Measurements from ENCODE around the gene SCLT1. TPM values are rescaled to one million over a fixed set of nuclear protein-coding genes. Genes with fewer than 3 reads are reported as not detected.

The SCLT1 gene
- polyA plus RNA-seq, 2 donors = 3.3 to 4.3 TPM

DNA sequence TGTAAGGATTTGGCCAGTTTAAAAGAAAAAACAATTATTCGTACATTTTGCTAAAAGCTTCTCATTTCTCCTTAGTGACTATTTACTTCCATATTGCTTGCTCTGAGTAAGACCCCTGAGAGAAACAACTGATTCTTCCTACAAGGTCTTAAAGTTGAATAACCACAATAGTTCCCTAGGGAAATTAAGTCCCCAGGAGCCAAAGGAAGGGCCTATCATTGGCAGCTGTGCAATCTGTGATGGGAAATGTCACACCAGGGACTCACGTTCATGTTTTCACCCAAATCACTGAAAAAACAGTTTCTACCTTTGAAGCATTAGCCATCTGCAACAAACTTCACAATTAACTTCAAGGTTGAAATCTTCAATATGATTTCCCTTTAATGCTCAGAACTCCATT is 217.1 kb downstream of the SCLT1 start:
- Histone ChIP-seq H3K4me3 (ENCODE audit: low read depth in 1 of 2, low read length in 2 of 2) (no peak overlapping the region), H3K4me1 (ENCODE audit: control insufficient read depth in 2 of 2, insufficient read depth in 2 of 2, low read length in 1 of 2) (no peaks in the 10 kb centered on the region), H3K9me3 (ENCODE audit: control insufficient read depth in 2 of 2, insufficient read depth in 1 of 2, low read depth in 1 of 2, low read length in 1 of 2) (no peaks in the 10 kb centered on the region), H3K36me3 (ENCODE audit: control insufficient read depth in 2 of 2, insufficient read depth in 2 of 2, low read length in 1 of 2) (peaks cover 6 to 9% of the 10 kb centered on the region in 2 donors), H3K27me3 (ENCODE audit: control insufficient read depth in 1 of 2, insufficient read depth in 2 of 2, low read length in 2 of 2) (no peaks in the 10 kb centered on the region), H3K27ac (ENCODE audit: low read depth in 2 of 2, low read length in 1 of 2) (no peak overlapping the region)
- 90 to 92% methylated on average over 2 of the region's 2 CpGs for WGBS, 2 donors

DNA sequence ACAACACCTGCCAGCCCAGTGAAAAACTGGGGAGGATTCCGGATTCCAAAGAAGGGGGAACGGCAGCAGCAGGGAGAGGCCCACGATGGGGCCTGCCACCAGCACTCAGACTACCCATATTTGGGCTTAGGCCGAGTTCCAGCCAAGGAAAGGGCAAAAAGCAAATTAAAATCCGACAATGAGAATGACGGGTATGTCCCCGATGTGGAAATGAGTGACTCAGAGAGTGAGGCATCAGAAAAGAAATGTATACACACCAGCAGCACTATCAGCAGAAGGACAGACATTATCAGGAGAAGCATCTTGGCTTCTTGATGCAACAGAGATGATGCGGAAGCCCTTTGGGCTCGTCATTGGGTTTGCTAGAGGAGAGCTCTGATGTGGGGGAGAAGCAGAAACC is 221.4 kb downstream of the SCLT1 start:
- WGBS, 2 donors = 89 to 94% methylated on average over 9 of the region's 9 CpGs
- no peaks in the 10 kb centered on the region for H3K9me3 ChIP-seq (ENCODE audit: control insufficient read depth in 2 of 2, insufficient read depth in 1 of 2, low read depth in 1 of 2, low read length in 1 of 2)
- no peak overlapping the region for H3K4me3 ChIP-seq (ENCODE audit: low read depth in 1 of 2, low read length in 2 of 2)
- H3K27me3 ChIP-seq (ENCODE audit: control insufficient read depth in 1 of 2, insufficient read depth in 2 of 2, low read length in 2 of 2) = no peaks in the 10 kb centered on the region
- no peaks in the 10 kb centered on the region for H3K4me1 ChIP-seq (ENCODE audit: control insufficient read depth in 2 of 2, insufficient read depth in 2 of 2, low read length in 1 of 2)
- peaks cover 8 to 13% of the 10 kb centered on the region in 2 donors for H3K36me3 ChIP-seq (ENCODE audit: control insufficient read depth in 2 of 2, insufficient read depth in 2 of 2, low read length in 1 of 2)
- H3K27ac ChIP-seq (ENCODE audit: low read depth in 2 of 2, low read length in 1 of 2) = no peak overlapping the region

DNA sequence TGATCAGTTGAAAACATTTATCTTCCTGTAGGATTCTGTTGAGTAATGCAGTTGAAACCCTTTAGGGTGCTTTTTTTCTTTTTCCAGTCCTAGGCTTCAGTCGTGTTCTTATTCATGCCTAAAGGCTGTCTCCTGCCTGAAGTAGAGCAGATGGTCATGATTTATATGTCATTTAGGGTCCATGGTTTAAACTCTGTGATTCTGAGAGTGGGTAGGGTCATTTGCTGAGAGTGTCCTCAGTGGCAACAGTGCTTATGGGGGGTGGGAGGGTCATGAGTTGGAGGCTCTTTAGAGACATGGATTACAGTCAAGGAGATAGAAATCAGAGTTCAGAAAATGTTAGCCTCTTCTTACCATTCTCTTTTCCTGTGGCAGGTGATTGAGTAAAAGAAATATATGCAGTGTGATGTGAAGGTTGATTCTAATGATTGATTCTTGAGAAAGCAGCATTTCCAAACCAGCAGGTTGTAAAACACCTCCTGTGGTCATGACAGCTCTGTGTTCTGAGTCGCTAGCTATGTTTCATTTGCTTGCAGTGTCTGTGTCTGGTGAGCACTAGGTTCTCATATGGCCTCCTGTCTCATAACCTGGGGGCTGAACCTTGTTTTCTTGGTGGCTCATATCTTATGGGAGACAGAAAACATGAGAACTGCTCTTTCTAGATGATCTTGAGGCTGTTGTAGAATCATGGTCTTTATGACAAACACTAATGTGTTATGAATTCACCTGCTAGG is 223.4 kb downstream of the SCLT1 start:
- Histone ChIP-seq H3K27ac (ENCODE audit: low read depth in 2 of 2, low read length in 1 of 2) (no peak overlapping the region), H3K9me3 (ENCODE audit: control insufficient read depth in 2 of 2, insufficient read depth in 1 of 2, low read depth in 1 of 2, low read length in 1 of 2) (no peaks in the 10 kb centered on the region), H3K36me3 (ENCODE audit: control insufficient read depth in 2 of 2, insufficient read depth in 2 of 2, low read length in 1 of 2) (peaks cover 8 to 13% of the 10 kb centered on the region in 2 donors), H3K4me1 (ENCODE audit: control insufficient read depth in 2 of 2, insufficient read depth in 2 of 2, low read length in 1 of 2) (no peaks in the 10 kb centered on the region), H3K27me3 (ENCODE audit: control insufficient read depth in 1 of 2, insufficient read depth in 2 of 2, low read length in 2 of 2) (no peaks in the 10 kb centered on the region), H3K4me3 (ENCODE audit: low read depth in 1 of 2, low read length in 2 of 2) (no peak overlapping the region)
- 84 to 98% methylated on average over 2 of the region's 2 CpGs for WGBS, 2 donors

DNA sequence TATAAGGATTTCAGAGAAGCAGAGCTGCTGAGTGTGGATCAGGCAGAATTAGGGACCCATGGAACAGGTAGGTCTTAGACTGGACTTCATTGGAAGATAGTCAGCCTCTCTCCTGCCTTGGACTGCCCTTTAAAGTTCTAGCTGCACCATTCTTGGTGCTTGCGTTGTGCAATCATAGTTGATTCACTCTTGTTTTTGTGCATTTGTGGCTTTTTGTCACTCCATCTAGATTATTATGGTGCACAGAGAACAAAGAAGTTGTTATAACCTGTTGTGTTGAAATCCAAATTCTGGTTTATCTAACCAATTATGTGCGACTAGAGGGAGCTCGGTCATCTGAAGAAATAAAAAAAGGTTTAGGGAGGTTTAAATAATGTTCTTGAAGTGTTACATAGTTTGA is 224.6 kb downstream of the SCLT1 start:
- Histone ChIP-seq H3K27me3 (ENCODE audit: control insufficient read depth in 1 of 2, insufficient read depth in 2 of 2, low read length in 2 of 2) (no peaks in the 10 kb centered on the region), H3K27ac (ENCODE audit: low read depth in 2 of 2, low read length in 1 of 2) (no peak overlapping the region), H3K36me3 (ENCODE audit: control insufficient read depth in 2 of 2, insufficient read depth in 2 of 2, low read length in 1 of 2) (peaks cover 8 to 13% of the 10 kb centered on the region in 2 donors), H3K4me1 (ENCODE audit: control insufficient read depth in 2 of 2, insufficient read depth in 2 of 2, low read length in 1 of 2) (no peaks in the 10 kb centered on the region), H3K4me3 (ENCODE audit: low read depth in 1 of 2, low read length in 2 of 2) (no peak overlapping the region), H3K9me3 (ENCODE audit: control insufficient read depth in 2 of 2, insufficient read depth in 1 of 2, low read depth in 1 of 2, low read length in 1 of 2) (no peaks in the 10 kb centered on the region)
- 84 to 88% methylated on average over 3 of the region's 3 CpGs for WGBS, 2 donors

DNA sequence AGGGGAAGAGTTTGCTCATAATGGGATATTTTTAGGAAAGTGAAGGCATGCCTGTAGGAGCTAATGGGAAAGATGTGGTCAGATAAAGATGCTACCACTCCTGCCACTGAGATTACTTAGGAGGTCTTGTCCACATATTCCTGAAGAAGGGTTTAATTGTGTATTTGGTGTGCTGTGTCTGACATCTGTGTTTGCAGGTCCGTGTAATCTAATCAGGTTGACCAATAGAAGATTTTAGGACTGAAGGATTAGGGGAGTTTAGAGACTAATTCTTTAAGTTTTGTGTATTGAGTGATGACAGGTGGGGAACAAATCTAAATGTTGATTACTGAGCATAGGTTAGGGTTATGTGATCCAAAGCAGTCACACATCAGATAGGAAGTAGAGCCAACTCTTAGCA is 226.6 kb downstream of the SCLT1 start:
- peaks cover 10 to 18% of the 10 kb centered on the region in 2 donors for H3K36me3 ChIP-seq (ENCODE audit: control insufficient read depth in 2 of 2, insufficient read depth in 2 of 2, low read length in 1 of 2)
- H3K4me3 ChIP-seq (ENCODE audit: low read depth in 1 of 2, low read length in 2 of 2) = no peak overlapping the region
- H3K27me3 ChIP-seq (ENCODE audit: control insufficient read depth in 1 of 2, insufficient read depth in 2 of 2, low read length in 2 of 2) = no peaks in the 10 kb centered on the region
- H3K9me3 ChIP-seq (ENCODE audit: control insufficient read depth in 2 of 2, insufficient read depth in 1 of 2, low read depth in 1 of 2, low read length in 1 of 2) = no peaks in the 10 kb centered on the region
- WGBS, 2 donors = 56 to 79% methylated on average over 1 of the region's 1 CpG
- H3K4me1 ChIP-seq (ENCODE audit: control insufficient read depth in 2 of 2, insufficient read depth in 2 of 2, low read length in 1 of 2) = no peaks in the 10 kb centered on the region
- no peak overlapping the region for H3K27ac ChIP-seq (ENCODE audit: low read depth in 2 of 2, low read length in 1 of 2)

DNA sequence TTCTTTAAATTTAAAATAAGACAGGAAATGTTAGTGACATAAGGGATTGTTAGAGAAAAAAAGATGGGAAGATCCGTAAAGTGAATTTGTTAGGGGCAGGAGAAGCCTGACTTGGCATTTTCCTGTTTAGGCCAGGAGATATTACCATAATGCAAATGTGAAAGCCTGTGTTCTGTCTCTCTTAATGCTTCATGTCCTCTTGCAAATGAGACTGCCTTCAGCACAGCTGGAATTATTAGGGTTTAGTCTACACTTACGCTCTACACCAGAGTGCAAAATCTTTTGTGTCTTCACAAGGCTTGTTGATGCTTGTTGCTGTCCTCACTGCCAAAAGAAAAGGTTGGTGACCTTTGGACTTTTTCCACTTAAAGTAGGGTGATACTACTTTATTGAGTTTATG is 227.1 kb downstream of the SCLT1 start:
- H3K4me3 ChIP-seq (ENCODE audit: low read depth in 1 of 2, low read length in 2 of 2) = no peak overlapping the region
- H3K27ac ChIP-seq (ENCODE audit: low read depth in 2 of 2, low read length in 1 of 2) = no peak overlapping the region
- H3K27me3 ChIP-seq (ENCODE audit: control insufficient read depth in 1 of 2, insufficient read depth in 2 of 2, low read length in 2 of 2) = no peaks in the 10 kb centered on the region
- no peaks in the 10 kb centered on the region for H3K9me3 ChIP-seq (ENCODE audit: control insufficient read depth in 2 of 2, insufficient read depth in 1 of 2, low read depth in 1 of 2, low read length in 1 of 2)
- H3K36me3 ChIP-seq (ENCODE audit: control insufficient read depth in 2 of 2, insufficient read depth in 2 of 2, low read length in 1 of 2) = peaks cover 8 to 17% of the 10 kb centered on the region in 2 donors
- WGBS, 2 donors = 79 to 83% methylated on average over 2 of the region's 2 CpGs
- H3K4me1 ChIP-seq (ENCODE audit: control insufficient read depth in 2 of 2, insufficient read depth in 2 of 2, low read length in 1 of 2) = no peaks in the 10 kb centered on the region

DNA sequence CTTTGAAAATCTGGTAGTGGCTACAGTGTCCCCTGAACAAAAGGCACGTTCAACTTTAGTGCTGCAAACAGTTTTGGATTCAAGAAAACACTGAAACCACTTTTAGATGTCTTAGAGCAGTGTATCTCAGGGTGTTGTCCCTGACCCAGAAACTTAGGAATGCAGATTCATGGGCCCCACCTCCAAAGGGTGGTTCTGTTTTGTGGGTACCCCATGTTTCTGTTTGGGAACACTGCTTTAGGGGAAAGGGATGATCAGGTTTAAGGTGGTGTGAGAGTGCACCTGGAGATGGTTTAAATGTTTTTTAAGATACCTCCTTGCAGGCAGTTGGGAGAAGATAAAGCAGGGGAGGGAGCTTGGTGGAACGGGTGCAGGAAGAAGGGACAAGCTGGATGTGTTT is 228.2 kb downstream of the SCLT1 start:
- H3K27ac ChIP-seq (ENCODE audit: low read depth in 2 of 2, low read length in 1 of 2) = no peak overlapping the region
- WGBS, 2 donors = 89 to 95% methylated on average over 2 of the region's 2 CpGs
- no peak overlapping the region for H3K4me3 ChIP-seq (ENCODE audit: low read depth in 1 of 2, low read length in 2 of 2)
- no peaks in the 10 kb centered on the region for H3K4me1 ChIP-seq (ENCODE audit: control insufficient read depth in 2 of 2, insufficient read depth in 2 of 2, low read length in 1 of 2)
- H3K27me3 ChIP-seq (ENCODE audit: control insufficient read depth in 1 of 2, insufficient read depth in 2 of 2, low read length in 2 of 2) = no peaks in the 10 kb centered on the region
- H3K9me3 ChIP-seq (ENCODE audit: control insufficient read depth in 2 of 2, insufficient read depth in 1 of 2, low read depth in 1 of 2, low read length in 1 of 2) = no peaks in the 10 kb centered on the region
- peaks cover 5 to 20% of the 10 kb centered on the region in 2 donors for H3K36me3 ChIP-seq (ENCODE audit: control insufficient read depth in 2 of 2, insufficient read depth in 2 of 2, low read length in 1 of 2)

DNA sequence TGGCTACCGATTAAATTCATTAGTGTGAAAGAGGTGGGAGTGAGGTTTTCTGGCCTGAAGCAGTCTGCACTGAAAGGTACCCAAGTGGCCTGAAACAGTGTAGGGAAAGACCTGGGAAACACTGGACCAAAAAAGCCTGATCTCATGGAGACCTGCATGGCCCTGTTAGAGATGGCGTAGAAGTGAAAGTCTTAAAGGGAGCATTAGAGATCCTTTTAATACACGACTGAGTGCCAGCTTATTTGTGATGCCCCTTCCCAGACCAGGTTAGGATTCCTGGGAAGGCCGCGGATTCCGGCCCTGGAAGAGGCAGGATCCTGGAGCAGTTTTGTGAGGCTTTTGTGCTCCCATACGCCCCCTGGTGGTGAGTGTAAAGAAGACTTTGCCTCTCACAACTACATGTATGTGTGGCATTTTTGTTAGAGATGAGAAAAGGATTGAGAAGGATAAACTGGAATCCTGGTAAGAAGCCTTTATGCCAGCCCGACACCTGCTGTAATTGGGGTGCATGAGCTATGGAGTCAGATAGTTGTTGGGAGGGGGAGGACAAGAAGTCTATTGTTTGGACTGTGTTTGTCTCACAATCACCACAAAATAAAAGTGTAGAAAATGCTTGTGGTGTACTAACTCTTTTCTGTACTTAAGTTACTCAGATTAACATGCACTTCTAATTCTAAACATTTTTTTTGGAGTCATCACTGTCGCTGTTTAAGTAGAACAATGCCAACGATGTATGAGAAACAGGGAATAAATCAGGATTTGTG is 229.8 kb downstream of the SCLT1 start:
- 40 to 45% methylated on average over 10 of the region's 10 CpGs for WGBS, 2 donors
- H3K36me3 ChIP-seq (ENCODE audit: control insufficient read depth in 2 of 2, insufficient read depth in 2 of 2, low read length in 1 of 2) = peaks cover 5 to 24% of the 10 kb centered on the region in 2 donors
- H3K27ac ChIP-seq (ENCODE audit: low read depth in 2 of 2, low read length in 1 of 2) = no peak overlapping the region

DNA sequence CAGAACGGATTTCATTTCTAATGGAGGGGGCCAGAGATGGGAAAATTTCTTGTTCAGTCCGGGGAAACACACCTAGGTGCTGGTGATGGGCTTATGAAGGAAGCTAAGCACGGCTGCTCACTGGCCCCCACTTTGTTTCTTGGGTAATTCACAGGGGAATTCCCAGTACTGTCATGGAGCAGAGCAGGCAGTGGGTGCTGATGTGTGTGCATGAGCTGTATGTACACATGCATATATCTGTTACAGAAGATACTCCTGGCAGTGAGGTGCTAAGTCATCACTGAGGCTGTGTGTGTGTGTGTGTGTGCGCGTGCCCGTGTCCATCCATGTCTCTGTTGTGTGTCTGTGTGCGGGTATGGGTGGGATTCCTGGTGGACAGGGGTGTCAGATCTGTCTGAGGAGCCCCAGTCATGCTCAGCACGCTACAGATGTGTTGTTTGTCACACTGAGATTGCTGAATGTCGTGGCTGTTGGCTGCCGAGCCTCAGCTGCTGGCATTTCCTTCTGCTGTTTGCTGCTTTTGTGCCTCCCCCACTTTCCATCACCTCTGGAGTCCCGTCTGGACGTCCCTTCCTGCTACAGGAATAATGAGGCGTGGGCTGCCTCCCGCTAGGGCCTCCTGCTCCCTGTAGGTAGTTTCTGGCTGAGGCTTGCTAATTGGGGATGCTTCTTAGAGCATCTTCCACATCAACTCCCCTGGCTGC is 230.6 kb downstream of the SCLT1 start:
- Histone ChIP-seq H3K4me3 (ENCODE audit: low read depth in 1 of 2, low read length in 2 of 2) (no peak overlapping the region), H3K27me3 (ENCODE audit: control insufficient read depth in 1 of 2, insufficient read depth in 2 of 2, low read length in 2 of 2) (no peaks in the 10 kb centered on the region), H3K4me1 (ENCODE audit: control insufficient read depth in 2 of 2, insufficient read depth in 2 of 2, low read length in 1 of 2) (peaks cover 0 to 5% of the 10 kb centered on the region in 2 donors), H3K36me3 (ENCODE audit: control insufficient read depth in 2 of 2, insufficient read depth in 2 of 2, low read length in 1 of 2) (peaks cover 5 to 27% of the 10 kb centered on the region in 2 donors), H3K9me3 (ENCODE audit: control insufficient read depth in 2 of 2, insufficient read depth in 1 of 2, low read depth in 1 of 2, low read length in 1 of 2) (no peaks in the 10 kb centered on the region), H3K27ac (ENCODE audit: low read depth in 2 of 2, low read length in 1 of 2) (no peak overlapping the region)
- 73 to 75% methylated on average over 14 of the region's 14 CpGs for WGBS, 2 donors

More for the DNA sequence above, 229.8 kb downstream of the SCLT1 start:
- Histone ChIP-seq H3K9me3 (ENCODE audit: control insufficient read depth in 2 of 2, insufficient read depth in 1 of 2, low read depth in 1 of 2, low read length in 1 of 2) (no peaks in the 10 kb centered on the region), H3K4me1 (ENCODE audit: control insufficient read depth in 2 of 2, insufficient read depth in 2 of 2, low read length in 1 of 2) (peaks cover 0 to 5% of the 10 kb centered on the region in 2 donors), H3K27me3 (ENCODE audit: control insufficient read depth in 1 of 2, insufficient read depth in 2 of 2, low read length in 2 of 2) (no peaks in the 10 kb centered on the region), H3K4me3 (ENCODE audit: low read depth in 1 of 2, low read length in 2 of 2) (no peak overlapping the region)
